GM23338 (cell line): ENCODE measurements around the gene ABCF2. TPM values are rescaled to one million over a fixed set of nuclear protein-coding genes. Genes with fewer than 3 reads are reported as not detected.

Source experiments
- ATAC-seq: fragments of 200-7000 bp; cut with Tn5 transposase; 3 replicates; pipeline ENCODE4 v1.9.1; 2020
- DNase-seq: peaks from one replicate; pipeline ENCODE4 v3.0.0-alpha.2; 2015; ENCODE audit warnings: low spot score
- H2AFZ ChIP-seq: fragments of 200-600 bp; sonication (generic); 2 replicates; pipeline ENCODE4 v1.8.0; 2016; ENCODE audit warnings: antibody characterized with exemption, mild to moderate bottlenecking, moderate library complexity
- H3F3A ChIP-seq: fragments of 200-600 bp; sonication (generic); replicated peaks from 2 replicates; pipeline ENCODE4 v1.8.0; 2017; ENCODE audit warnings: antibody characterized with exemption, mixed run types, low read depth
- H3K27ac ChIP-seq: fragments of 200-600 bp; sonication (generic); 2 replicates; pipeline ENCODE4 v1.6.1; 2016; ENCODE audit warnings: low read depth
- H3K27me3 ChIP-seq: fragments of 200-600 bp; sonication (generic); 2 replicates; pipeline ENCODE4 v1.8.0; 2016; ENCODE audit warnings: mild to moderate bottlenecking, mixed run types, moderate library complexity; ENCODE audit not compliant: insufficient read depth
- H3K36me3 ChIP-seq: fragments of 200-600 bp; sonication (generic); 2 replicates; pipeline ENCODE4 v1.8.0; 2016; ENCODE audit warnings: mild to moderate bottlenecking; ENCODE audit not compliant: insufficient read depth
- H3K4me1 ChIP-seq: fragments of 200-600 bp; sonication (generic); 2 replicates; pipeline ENCODE4 v1.8.0; 2016; ENCODE audit warnings: mild to moderate bottlenecking, moderate library complexity; ENCODE audit not compliant: insufficient read depth
- H3K4me2 ChIP-seq: fragments of 200-600 bp; sonication (generic); 2 replicates; pipeline ENCODE4 v1.7.1; 2017; ENCODE audit warnings: mixed run types
- H3K4me3 ChIP-seq: fragments of 200-600 bp; sonication (generic); 2 replicates; pipeline ENCODE4 v1.6.1; 2016; ENCODE audit warnings: mixed run types
- H3K79me2 ChIP-seq: fragments of 200-600 bp; sonication (generic); replicated peaks from 2 replicates; pipeline ENCODE4 v1.8.0; 2017; ENCODE audit warnings: mild to moderate bottlenecking; ENCODE audit not compliant: insufficient read depth
- H3K9me2 ChIP-seq: fragments of 200-600 bp; sonication (generic); 2 replicates; pipeline ENCODE4 v1.8.0; 2017; ENCODE audit not compliant: insufficient read depth
- H4K20me1 ChIP-seq: fragments of 200-600 bp; sonication (generic); replicated peaks from 2 replicates; pipeline ENCODE4 v1.8.0; 2017; ENCODE audit warnings: mild to moderate bottlenecking; ENCODE audit not compliant: insufficient read depth
- H3K27ac Mint-ChIP-seq: 2 replicates; pipeline ENCODE4 v1.8.0; 2020; ENCODE audit warnings: inconsistent platforms, mild to moderate bottlenecking, moderate library complexity, mixed read lengths
- H3K27me3 Mint-ChIP-seq: 3 replicates; pipeline ENCODE4 v1.8.0; 2022; ENCODE audit warnings: low read depth, mild to moderate bottlenecking, moderate library complexity, mixed read lengths, inconsistent platforms; ENCODE audit not compliant: insufficient read depth, poor library complexity
- H3K36me3 Mint-ChIP-seq: 3 replicates; pipeline ENCODE4 v1.8.0; 2021; ENCODE audit warnings: low read depth, mild to moderate bottlenecking, inconsistent platforms, moderate library complexity, mixed read lengths
- H3K4me1 Mint-ChIP-seq: 3 replicates; pipeline ENCODE4 v1.8.0; 2020; ENCODE audit warnings: mild to moderate bottlenecking, inconsistent platforms, mixed read lengths
- H3K4me3 Mint-ChIP-seq: 3 replicates; pipeline ENCODE4 v1.8.0; 2021; ENCODE audit warnings: moderate library complexity, mild to moderate bottlenecking, inconsistent platforms, mixed read lengths
- H3K9me3 Mint-ChIP-seq: 3 replicates; pipeline ENCODE4 v1.8.0; 2020; ENCODE audit warnings: moderate library complexity, mild to moderate bottlenecking, inconsistent platforms, mixed read lengths
- POLR2AphosphoS5 ChIP-seq: IDR thresholded peaks from 2 replicates; pipeline ENCODE4 v1.6.1; 2016; ENCODE audit warnings: antibody characterized with exemption, low read depth
- STAT1 ChIP-seq: IDR thresholded peaks from one replicate; pipeline ENCODE4 v1.6.1; 2016; ENCODE audit warnings: antibody characterized with exemption; ENCODE audit not compliant: unreplicated experiment
- ZNF114 ChIP-seq: fragments of 250-450 bp; sonication (Bioruptor Pico); IDR thresholded peaks from 2 replicates; pipeline ENCODE4 v1.5.0; 2020; ENCODE audit warnings: mild to moderate bottlenecking, moderate library complexity
- ZNF331 ChIP-seq: fragments of 250-450 bp; sonication (Bioruptor Pico); IDR thresholded peaks from 2 replicates; pipeline ENCODE4 v1.5.0; 2020; ENCODE audit warnings: low read depth, mild to moderate bottlenecking, moderate library complexity
- polyA plus RNA-seq: library from polyadenylated mRNA; unstranded; fragments of >200 nt; fragmentation: Nextera tagmentation; extraction: Ambion mirVana; gene quantifications from 2 replicates; pipeline ENCODE4 v1.2.1, GENCODE V29; 2016
- total RNA-seq: library from RNA; depleted of rRNA; stranded (reverse); fragments of >200 nt; shearing (Covaris generic); gene quantifications from 2 replicates; pipeline ENCODE4 v1.2.3, GENCODE V29; 2014
- TF ChIP-seq, protein P1 (sequence below): fragments of 250-450 bp; sonication (Bioruptor Pico); IDR thresholded peaks from 2 replicates; pipeline ENCODE4 v1.5.0; 2020; ENCODE audit warnings: mild to moderate bottlenecking, moderate library complexity
- TF ChIP-seq, protein P2 (sequence below), 2 experiments: fragments of 200-600 bp in 1 of 2; sonication (generic) in 1 of 2; conservative IDR thresholded peaks; 2 replicates each; pipeline versions ENCODE4 v1.5.1 to v1.6.1; 2016 to 2017; ENCODE audit warnings: antibody characterized with exemption in 2 of 2, low read depth in 2 of 2, mild to moderate bottlenecking in 2 of 2, moderate library complexity in 1 of 2
- TF ChIP-seq, protein P3 (sequence below): IDR thresholded peaks from one replicate; pipeline ENCODE4 v1.6.1; 2018; ENCODE audit warnings: antibody characterized with exemption; ENCODE audit not compliant: unreplicated experiment

The ABCF2 gene
- total and polyA plus RNA-seq, 2 experiments from 2014 or later, result 18.7 to 58.7 TPM

DNA sequence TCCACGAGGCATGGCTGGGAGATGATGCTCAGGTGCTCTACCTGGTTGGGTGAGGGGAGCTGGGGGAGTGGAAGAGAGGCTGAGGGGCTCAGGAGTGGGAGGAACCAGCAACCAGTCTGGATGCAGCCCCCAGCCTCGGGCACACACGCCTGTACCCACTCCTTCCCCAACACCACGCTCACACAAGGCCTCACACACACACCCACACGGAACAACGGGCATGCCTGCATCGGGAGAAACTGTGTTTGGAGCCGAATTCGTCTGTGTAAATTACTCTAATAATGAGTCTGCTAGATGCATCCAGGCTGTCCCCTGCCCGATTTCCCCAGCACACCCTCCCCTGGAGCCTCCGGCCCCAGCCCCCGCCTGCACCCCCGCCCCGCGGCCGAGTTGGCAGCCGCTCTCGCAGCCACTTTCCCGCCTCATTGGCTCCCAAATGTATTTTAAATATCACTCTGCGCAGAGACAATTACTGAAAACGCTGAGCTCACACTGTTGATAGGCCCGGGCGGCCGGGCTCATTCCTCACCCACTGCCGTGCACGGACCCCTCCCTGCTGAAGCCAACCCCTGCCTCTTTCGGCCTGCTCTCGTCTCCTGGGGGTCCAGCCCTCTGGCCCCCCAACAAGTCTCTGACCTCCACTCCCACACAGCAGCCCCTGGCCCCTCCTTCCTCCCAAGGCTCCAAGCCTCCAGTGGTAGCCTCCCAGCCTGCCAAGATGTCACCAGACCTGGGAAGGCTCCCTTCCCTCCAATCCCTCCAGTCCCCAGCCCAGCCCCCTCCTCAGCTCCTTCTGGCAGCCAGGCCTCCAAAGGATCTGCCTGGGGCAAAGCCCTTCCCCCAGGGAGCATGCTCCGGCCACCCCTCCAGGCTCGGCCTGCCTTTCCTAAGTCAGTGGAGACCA is 27.8 kb downstream of the ABCF2 start:
- H3K27ac Mint-ChIP-seq, result peak overlapping the region; percentile 21; the same call in 1 of the 2 replicates

DNA sequence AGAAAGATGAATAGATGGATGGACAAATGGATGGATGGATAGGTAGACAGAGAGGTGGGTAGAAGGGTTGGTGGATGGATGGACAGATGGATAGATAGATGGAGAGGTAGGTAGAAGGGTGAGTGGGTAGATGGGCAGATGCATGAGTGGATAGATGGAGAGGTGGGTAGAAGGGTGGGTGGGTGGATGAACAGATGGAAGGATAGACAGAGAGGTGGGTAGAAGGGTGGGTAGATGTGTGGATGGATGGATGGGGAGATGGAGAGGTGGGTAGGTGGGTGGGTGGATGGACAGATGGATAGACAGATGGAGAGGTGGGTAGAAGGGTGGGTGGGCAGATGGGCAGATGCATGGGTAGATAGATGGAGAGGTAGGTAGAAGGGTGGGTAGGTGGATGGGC is 29.1 kb downstream of the ABCF2 start:
- H3K4me2 ChIP-seq, result no peak overlapping the region
- Mint-ChIP-seq H3K27me3 (peaks cover 10% of the 10 kb centered on the region), H3K9me3 (no peaks in the 10 kb centered on the region), H3K36me3 (no peaks in the 10 kb centered on the region; the same call in 2 of the 3 replicates), H3K4me1 (peaks cover 5% of the 10 kb centered on the region; the same call in 1 of the 3 replicates), H3K4me3 (no peak overlapping the region), H3K27ac (no peak overlapping the region)
- H3K4me1 ChIP-seq, result peaks cover 2% of the 10 kb centered on the region; the same call in 1 of the 2 replicates
- H3K36me3 ChIP-seq, result no peaks in the 10 kb centered on the region
- no peaks in the 10 kb centered on the region for H3F3A ChIP-seq
- DNase-seq (no peak), ATAC-seq (no peak)
- H2AFZ ChIP-seq, result no peak overlapping the region
- no peaks in the 10 kb centered on the region for H3K27me3 ChIP-seq
- H4K20me1 ChIP-seq, result no peaks in the 10 kb centered on the region
- no peaks in the 10 kb centered on the region for H3K79me2 ChIP-seq
- no peaks in the 10 kb centered on the region for H3K9me2 ChIP-seq
- no peak for TF ChIP-seq ZNF331 (CRISPR knock-in tag)
- TF ChIP-seq, protein P1, sequence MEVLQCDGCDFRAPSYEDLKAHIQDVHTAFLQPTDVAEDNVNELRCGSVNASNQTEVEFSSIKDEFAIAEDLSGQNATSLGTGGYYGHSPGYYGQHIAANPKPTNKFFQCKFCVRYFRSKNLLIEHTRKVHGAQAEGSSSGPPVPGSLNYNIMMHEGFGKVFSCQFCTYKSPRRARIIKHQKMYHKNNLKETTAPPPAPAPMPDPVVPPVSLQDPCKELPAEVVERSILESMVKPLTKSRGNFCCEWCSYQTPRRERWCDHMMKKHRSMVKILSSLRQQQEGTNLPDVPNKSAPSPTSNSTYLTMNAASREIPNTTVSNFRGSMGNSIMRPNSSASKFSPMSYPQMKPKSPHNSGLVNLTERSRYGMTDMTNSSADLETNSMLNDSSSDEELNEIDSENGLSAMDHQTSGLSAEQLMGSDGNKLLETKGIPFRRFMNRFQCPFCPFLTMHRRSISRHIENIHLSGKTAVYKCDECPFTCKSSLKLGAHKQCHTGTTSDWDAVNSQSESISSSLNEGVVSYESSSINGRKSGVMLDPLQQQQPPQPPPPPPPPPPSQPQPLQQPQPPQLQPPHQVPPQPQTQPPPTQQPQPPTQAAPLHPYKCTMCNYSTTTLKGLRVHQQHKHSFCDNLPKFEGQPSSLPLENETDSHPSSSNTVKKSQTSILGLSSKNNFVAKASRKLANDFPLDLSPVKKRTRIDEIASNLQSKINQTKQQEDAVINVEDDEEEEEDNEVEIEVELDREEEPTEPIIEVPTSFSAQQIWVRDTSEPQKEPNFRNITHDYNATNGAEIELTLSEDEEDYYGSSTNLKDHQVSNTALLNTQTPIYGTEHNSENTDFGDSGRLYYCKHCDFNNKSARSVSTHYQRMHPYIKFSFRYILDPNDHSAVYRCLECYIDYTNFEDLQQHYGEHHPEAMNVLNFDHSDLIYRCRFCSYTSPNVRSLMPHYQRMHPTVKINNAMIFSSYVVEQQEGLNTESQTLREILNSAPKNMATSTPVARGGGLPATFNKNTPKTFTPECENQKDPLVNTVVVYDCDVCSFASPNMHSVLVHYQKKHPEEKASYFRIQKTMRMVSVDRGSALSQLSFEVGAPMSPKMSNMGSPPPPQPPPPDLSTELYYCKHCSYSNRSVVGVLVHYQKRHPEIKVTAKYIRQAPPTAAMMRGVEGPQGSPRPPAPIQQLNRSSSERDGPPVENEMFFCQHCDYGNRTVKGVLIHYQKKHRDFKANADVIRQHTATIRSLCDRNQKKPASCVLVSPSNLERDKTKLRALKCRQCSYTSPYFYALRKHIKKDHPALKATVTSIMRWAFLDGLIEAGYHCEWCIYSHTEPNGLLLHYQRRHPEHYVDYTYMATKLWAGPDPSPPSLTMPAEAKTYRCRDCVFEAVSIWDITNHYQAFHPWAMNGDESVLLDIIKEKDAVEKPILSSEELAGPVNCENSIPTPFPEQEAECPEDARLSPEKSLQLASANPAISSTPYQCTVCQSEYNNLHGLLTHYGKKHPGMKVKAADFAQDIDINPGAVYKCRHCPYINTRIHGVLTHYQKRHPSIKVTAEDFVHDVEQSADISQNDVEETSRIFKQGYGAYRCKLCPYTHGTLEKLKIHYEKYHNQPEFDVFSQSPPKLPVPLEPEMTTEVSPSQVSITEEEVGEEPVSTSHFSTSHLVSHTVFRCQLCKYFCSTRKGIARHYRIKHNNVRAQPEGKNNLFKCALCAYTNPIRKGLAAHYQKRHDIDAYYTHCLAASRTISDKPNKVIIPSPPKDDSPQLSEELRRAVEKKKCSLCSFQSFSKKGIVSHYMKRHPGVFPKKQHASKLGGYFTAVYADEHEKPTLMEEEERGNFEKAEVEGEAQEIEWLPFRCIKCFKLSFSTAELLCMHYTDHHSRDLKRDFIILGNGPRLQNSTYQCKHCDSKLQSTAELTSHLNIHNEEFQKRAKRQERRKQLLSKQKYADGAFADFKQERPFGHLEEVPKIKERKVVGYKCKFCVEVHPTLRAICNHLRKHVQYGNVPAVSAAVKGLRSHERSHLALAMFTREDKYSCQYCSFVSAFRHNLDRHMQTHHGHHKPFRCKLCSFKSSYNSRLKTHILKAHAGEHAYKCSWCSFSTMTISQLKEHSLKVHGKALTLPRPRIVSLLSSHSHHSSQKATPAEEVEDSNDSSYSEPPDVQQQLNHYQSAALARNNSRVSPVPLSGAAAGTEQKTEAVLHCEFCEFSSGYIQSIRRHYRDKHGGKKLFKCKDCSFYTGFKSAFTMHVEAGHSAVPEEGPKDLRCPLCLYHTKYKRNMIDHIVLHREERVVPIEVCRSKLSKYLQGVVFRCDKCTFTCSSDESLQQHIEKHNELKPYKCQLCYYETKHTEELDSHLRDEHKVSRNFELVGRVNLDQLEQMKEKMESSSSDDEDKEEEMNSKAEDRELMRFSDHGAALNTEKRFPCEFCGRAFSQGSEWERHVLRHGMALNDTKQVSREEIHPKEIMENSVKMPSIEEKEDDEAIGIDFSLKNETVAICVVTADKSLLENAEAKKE, result no peak
- TF ChIP-seq, protein P2, sequence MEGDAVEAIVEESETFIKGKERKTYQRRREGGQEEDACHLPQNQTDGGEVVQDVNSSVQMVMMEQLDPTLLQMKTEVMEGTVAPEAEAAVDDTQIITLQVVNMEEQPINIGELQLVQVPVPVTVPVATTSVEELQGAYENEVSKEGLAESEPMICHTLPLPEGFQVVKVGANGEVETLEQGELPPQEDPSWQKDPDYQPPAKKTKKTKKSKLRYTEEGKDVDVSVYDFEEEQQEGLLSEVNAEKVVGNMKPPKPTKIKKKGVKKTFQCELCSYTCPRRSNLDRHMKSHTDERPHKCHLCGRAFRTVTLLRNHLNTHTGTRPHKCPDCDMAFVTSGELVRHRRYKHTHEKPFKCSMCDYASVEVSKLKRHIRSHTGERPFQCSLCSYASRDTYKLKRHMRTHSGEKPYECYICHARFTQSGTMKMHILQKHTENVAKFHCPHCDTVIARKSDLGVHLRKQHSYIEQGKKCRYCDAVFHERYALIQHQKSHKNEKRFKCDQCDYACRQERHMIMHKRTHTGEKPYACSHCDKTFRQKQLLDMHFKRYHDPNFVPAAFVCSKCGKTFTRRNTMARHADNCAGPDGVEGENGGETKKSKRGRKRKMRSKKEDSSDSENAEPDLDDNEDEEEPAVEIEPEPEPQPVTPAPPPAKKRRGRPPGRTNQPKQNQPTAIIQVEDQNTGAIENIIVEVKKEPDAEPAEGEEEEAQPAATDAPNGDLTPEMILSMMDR (conservative IDR thresholded peaks at IDR 0.05; ENCODE audit: low read depth in 2 of 2), result no peak
- no peak for TF ChIP-seq ZNF114 (CRISPR knock-in tag)
- TF ChIP-seq, protein P3, sequence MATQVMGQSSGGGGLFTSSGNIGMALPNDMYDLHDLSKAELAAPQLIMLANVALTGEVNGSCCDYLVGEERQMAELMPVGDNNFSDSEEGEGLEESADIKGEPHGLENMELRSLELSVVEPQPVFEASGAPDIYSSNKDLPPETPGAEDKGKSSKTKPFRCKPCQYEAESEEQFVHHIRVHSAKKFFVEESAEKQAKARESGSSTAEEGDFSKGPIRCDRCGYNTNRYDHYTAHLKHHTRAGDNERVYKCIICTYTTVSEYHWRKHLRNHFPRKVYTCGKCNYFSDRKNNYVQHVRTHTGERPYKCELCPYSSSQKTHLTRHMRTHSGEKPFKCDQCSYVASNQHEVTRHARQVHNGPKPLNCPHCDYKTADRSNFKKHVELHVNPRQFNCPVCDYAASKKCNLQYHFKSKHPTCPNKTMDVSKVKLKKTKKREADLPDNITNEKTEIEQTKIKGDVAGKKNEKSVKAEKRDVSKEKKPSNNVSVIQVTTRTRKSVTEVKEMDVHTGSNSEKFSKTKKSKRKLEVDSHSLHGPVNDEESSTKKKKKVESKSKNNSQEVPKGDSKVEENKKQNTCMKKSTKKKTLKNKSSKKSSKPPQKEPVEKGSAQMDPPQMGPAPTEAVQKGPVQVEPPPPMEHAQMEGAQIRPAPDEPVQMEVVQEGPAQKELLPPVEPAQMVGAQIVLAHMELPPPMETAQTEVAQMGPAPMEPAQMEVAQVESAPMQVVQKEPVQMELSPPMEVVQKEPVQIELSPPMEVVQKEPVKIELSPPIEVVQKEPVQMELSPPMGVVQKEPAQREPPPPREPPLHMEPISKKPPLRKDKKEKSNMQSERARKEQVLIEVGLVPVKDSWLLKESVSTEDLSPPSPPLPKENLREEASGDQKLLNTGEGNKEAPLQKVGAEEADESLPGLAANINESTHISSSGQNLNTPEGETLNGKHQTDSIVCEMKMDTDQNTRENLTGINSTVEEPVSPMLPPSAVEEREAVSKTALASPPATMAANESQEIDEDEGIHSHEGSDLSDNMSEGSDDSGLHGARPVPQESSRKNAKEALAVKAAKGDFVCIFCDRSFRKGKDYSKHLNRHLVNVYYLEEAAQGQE, result no peak
- no peak for TF ChIP-seq STAT1
- H3K4me3 ChIP-seq, result no peak overlapping the region
- no peak overlapping the region for H3K27ac ChIP-seq

More for the DNA sequence above, 27.8 kb downstream of the ABCF2 start:
- H3K9me3 Mint-ChIP-seq, result no peaks in the 10 kb centered on the region
- peak overlapping the region; percentile 80 for H2AFZ ChIP-seq
- H3K4me2 ChIP-seq, result no peak overlapping the region
- no peaks in the 10 kb centered on the region for H3F3A ChIP-seq
- no peak overlapping the region for H3K4me3 ChIP-seq
- DNase-seq (no peak), ATAC-seq (peak; percentile 71)
- H4K20me1 ChIP-seq, result no peaks in the 10 kb centered on the region
- H3K36me3 ChIP-seq, result no peaks in the 10 kb centered on the region
- H3K27ac ChIP-seq, result no peak overlapping the region
- H3K79me2 ChIP-seq, result no peaks in the 10 kb centered on the region
- peaks cover 10% of the 10 kb centered on the region for H3K27me3 Mint-ChIP-seq
- peaks cover 5% of the 10 kb centered on the region; the same call in 1 of the 3 replicates for H3K4me1 Mint-ChIP-seq
- no peaks in the 10 kb centered on the region for H3K9me2 ChIP-seq
- no peak overlapping the region for H3K4me3 Mint-ChIP-seq
- TF ChIP-seq POLR2AphosphoS5, result no peak
- H3K36me3 Mint-ChIP-seq, result no peaks in the 10 kb centered on the region; the same call in 2 of the 3 replicates
- peaks cover 2% of the 10 kb centered on the region; the same call in 1 of the 2 replicates for H3K4me1 ChIP-seq
- H3K27me3 ChIP-seq, result no peaks in the 10 kb centered on the region
